Measurements from ENCODE around the gene LHFPL3.

The LHFPL3 gene

GRCh38 chr7:104790440-104790839 lies 462.0 kb downstream of the LHFPL3 start:
- no peak overlapping the region for H3K4me3 ChIP-seq
- no peaks in the 10 kb centered on the region for H3K4me1 ChIP-seq
- DNase-seq, result no peak
- H3K27me3 ChIP-seq, result no peaks in the 10 kb centered on the region
- intact Hi-C loops (cut with DNase I; ENCODE audit: low total_unique reads), result no loop called here
- H3K9me3 ChIP-seq, result no peaks in the 10 kb centered on the region
- H3K27ac ChIP-seq, result no peak overlapping the region
- no peak for TF ChIP-seq CTCF (IDR thresholded peaks at IDR 0.05)
- H3K36me3 ChIP-seq, result no peaks in the 10 kb centered on the region

GRCh38 chr7:104791080-104791479 lies 462.7 kb downstream of the LHFPL3 start:
- Histone ChIP-seq H3K27ac (no peak overlapping the region), H3K4me1 (no peaks in the 10 kb centered on the region), H3K27me3 (no peaks in the 10 kb centered on the region), H3K4me3 (no peak overlapping the region), H3K36me3 (no peaks in the 10 kb centered on the region), H3K9me3 (no peaks in the 10 kb centered on the region)
- DNase-seq, result no peak
- intact Hi-C loops (cut with DNase I; ENCODE audit: low total_unique reads), result no loop called here
- no peak for TF ChIP-seq CTCF (IDR thresholded peaks at IDR 0.05)

DNA sequence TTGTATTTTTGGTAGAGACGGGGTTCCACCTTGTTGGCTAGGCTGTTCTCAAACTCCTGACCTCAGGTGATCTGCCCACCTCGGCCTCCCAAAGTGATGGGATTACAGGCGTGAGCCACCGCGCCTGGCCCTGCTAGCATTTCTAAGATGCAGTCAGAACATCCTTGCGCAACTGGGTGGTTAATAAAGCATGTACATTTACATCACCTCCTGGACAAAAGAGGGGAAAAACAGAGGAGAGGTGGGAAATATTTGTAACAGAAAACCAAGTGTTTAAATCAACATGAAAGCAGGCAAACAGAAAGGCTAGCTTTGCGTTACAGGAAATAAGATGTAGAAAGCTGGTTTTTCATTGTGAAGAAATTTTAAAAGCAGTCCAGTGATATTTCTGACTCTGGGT lies 464.7 kb downstream of the LHFPL3 start:
- Histone ChIP-seq H3K4me1 (no peaks in the 10 kb centered on the region), H3K4me3 (no peak overlapping the region), H3K36me3 (no peaks in the 10 kb centered on the region), H3K27me3 (no peaks in the 10 kb centered on the region), H3K9me3 (no peaks in the 10 kb centered on the region), H3K27ac (no peak overlapping the region)
- intact Hi-C loops (cut with DNase I; ENCODE audit: low total_unique reads), result no loop called here
- DNase-seq, result no peak
- TF ChIP-seq CTCF (IDR thresholded peaks at IDR 0.05), result no peak

DNA sequence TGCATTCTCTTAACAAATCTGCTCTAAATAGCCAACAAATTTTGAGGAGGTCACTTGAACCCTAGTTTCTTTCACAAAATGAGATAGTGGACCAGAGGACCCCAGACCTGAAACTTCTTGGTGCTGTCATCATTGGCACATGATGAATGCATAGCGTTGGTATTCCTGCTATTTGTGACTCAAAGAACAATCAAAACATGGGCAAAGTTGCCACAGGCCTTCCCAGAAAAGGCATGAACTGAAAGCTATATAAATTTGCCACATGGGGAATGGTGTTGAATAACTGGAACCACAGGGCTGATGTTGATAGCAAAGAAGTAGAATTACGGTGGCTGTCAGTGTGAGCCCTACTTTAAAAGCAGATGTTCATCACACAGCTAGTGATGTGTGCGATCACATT lies 465.8 kb downstream of the LHFPL3 start:
- no peak overlapping the region for H3K27ac ChIP-seq
- intact Hi-C loops (cut with DNase I; ENCODE audit: low total_unique reads), result no loop called here
- TF ChIP-seq CTCF (IDR thresholded peaks at IDR 0.05), result no peak

GRCh38 chr7:104794589-104794988 lies 466.2 kb downstream of the LHFPL3 start:
- Histone ChIP-seq H3K27ac (no peak overlapping the region), H3K36me3 (no peaks in the 10 kb centered on the region), H3K27me3 (no peaks in the 10 kb centered on the region), H3K4me1 (no peaks in the 10 kb centered on the region), H3K4me3 (no peak overlapping the region), H3K9me3 (no peaks in the 10 kb centered on the region)
- intact Hi-C loops (cut with DNase I; ENCODE audit: low total_unique reads), result no loop called here
- no peak for TF ChIP-seq CTCF (IDR thresholded peaks at IDR 0.05)
- no peak for DNase-seq

More for the DNA sequence above, 465.8 kb downstream of the LHFPL3 start:
- no peaks in the 10 kb centered on the region for H3K9me3 ChIP-seq
- no peaks in the 10 kb centered on the region for H3K4me1 ChIP-seq
- H3K36me3 ChIP-seq, result no peaks in the 10 kb centered on the region
- H3K27me3 ChIP-seq, result no peaks in the 10 kb centered on the region
- H3K4me3 ChIP-seq, result no peak overlapping the region
- no peak for DNase-seq

DNA sequence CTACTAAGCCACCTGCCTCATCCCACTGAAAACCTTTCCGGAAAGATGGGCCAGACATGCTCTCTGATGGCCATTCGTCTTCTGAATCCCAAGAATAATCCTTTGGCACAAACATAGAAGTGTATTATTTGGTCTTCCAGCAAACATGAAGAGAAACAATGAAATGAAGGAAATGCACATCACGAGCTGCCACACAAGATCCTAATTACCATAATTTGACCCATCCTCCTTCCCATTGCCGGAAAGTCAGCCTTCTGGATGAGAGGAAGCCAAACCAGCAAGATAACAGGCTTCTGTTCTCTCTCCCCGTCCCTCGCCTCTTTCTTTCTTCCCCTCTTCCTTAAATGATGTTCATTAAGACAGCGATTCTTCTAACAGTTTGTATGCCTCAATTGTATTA lies 466.7 kb downstream of the LHFPL3 start:
- intact Hi-C loops (cut with DNase I; ENCODE audit: low total_unique reads), result no loop called here
- no peaks in the 10 kb centered on the region for H3K27me3 ChIP-seq
- no peaks in the 10 kb centered on the region for H3K4me1 ChIP-seq
- no peaks in the 10 kb centered on the region for H3K36me3 ChIP-seq
- no peak for DNase-seq
- H3K9me3 ChIP-seq, result no peaks in the 10 kb centered on the region
- H3K4me3 ChIP-seq, result no peak overlapping the region
- H3K27ac ChIP-seq, result no peak overlapping the region
- TF ChIP-seq CTCF (IDR thresholded peaks at IDR 0.05), result no peak

Measured in tibial artery (tissue), 4 donors.